GM19438 (cell line): ENCODE results near the gene RCL1.

Experiments
- ATAC-seq: cut with Tn5 transposase; IDR thresholded peaks from one replicate; pipeline ENCODE4 v1.9.1; 2021; ENCODE audit warnings: low read depth; ENCODE audit not compliant: unreplicated experiment

RCL1 gene

GRCh38 chr9:4837261-4838188 lies 44.8 kb downstream of the RCL1 start:
- ATAC-seq: no peak

- ATAC-seq: no peak
Measured at GRCh38 chr9:4838189-4838546, 45.4 kb downstream of the RCL1 start.

- no peak for ATAC-seq
Measured at GRCh38 chr9:4839470-4839912, 46.7 kb downstream of the RCL1 start.

GRCh38 chr9:4840018-4840417 lies 47.3 kb downstream of the RCL1 start:
- no peak for ATAC-seq

GRCh38 chr9:4842213-4842612 lies 49.5 kb downstream of the RCL1 start:
- no peak for ATAC-seq

- ATAC-seq: no peak
Measured at GRCh38 chr9:4842734-4843133, 50.0 kb downstream of the RCL1 start.

GRCh38 chr9:4844056-4844838 lies 51.5 kb downstream of the RCL1 start:
- ATAC-seq: no peak

GRCh38 chr9:4849369-4849768 lies 56.6 kb downstream of the RCL1 start:
- ATAC-seq: no peak

GRCh38 chr9:4850603-4851310 lies 58.0 kb downstream of the RCL1 start:
- ATAC-seq: no peak

- no peak for ATAC-seq
Measured at GRCh38 chr9:4852419-4852818, 59.7 kb downstream of the RCL1 start.

- ATAC-seq: no peak
Measured at GRCh38 chr9:4854265-4854590, 61.5 kb downstream of the RCL1 start.

GRCh38 chr9:4855841-4856240 lies 63.1 kb downstream of the RCL1 start:
- ATAC-seq: no peak

GRCh38 chr9:4857163-4857810 lies 64.5 kb downstream of the RCL1 start:
- ATAC-seq: no peak

GRCh38 chr9:4859035-4859434 lies 66.3 kb downstream of the RCL1 start:
- ATAC-seq: no peak

GRCh38 chr9:4860383-4860782 lies 67.6 kb downstream of the RCL1 start:
- ATAC-seq: no peak

- no peak for ATAC-seq
Measured at GRCh38 chr9:4861145-4861544, 68.4 kb downstream of the RCL1 start.

- ATAC-seq: no peak
Measured at GRCh38 chr9:4861736-4862451, 69.2 kb downstream of the RCL1 start.

GRCh38 chr9:4862506-4863250 lies 69.9 kb downstream of the RCL1 start:
- no peak for ATAC-seq

GRCh38 chr9:4864234-4864661 lies 71.5 kb downstream of the RCL1 start:
- ATAC-seq: no peak
